NCI-H146 treated with DMSO at 0.1 percent for 48 hours (cell line): ENCODE data around the gene SLC6A16.
A peak's percentile ranks its signal among the peaks of the same experiment; 100 is the strongest.
"Not testable (repeated sequence)": the region's sequence is repeated elsewhere in the genome, so short reads cannot be mapped to it uniquely, and the experiment has no call there.

Source experiments
- DNase-seq: peaks from one replicate; lab custom pipeline; 2025; ENCODE audit not compliant: unreplicated experiment; lab: John Stamatoyannopoulos, UW

Gene SLC6A16

GRCh38 chr19:49331187-49331586 lies 6.2 kb upstream of the SLC6A16 start:
- DNase-seq: not testable (repeated sequence)

GRCh38 chr19:49328741-49329140 lies 3.8 kb upstream of the SLC6A16 start:
- DNase-seq: no peak

GRCh38 chr19:49327878-49328544 lies 3.0 kb upstream of the SLC6A16 start:
- DNase-seq: no peak

- DNase-seq: no peak
These were observed 1.2 kb upstream of the SLC6A16 start for GRCh38 chr19:49326165-49326704.

GRCh38 chr19:49325756-49326155 lies 765 bp upstream of the SLC6A16 start:
- DNase-seq: not testable (repeated sequence)

- no peak for DNase-seq
These were observed 6.7 kb downstream of the SLC6A16 start for GRCh38 chr19:49318296-49318695.

- no peak for DNase-seq
These were observed 8.7 kb downstream of the SLC6A16 start for GRCh38 chr19:49316284-49316683.

- no peak for DNase-seq
These were observed 9.9 kb downstream of the SLC6A16 start for GRCh38 chr19:49315111-49315510.

- no peak for DNase-seq
These were observed 15.9 kb downstream of the SLC6A16 start for GRCh38 chr19:49309087-49309486.

GRCh38 chr19:49306734-49307133 lies 18.3 kb downstream of the SLC6A16 start:
- not testable (repeated sequence) for DNase-seq

GRCh38 chr19:49301866-49302252 lies 23.1 kb downstream of the SLC6A16 start:
- no peak for DNase-seq

- DNase-seq: peak; percentile 2
These were observed 23.7 kb downstream of the SLC6A16 start for GRCh38 chr19:49301165-49301865.

- not testable (repeated sequence) for DNase-seq
These were observed 26.3 kb downstream of the SLC6A16 start for GRCh38 chr19:49298653-49299052.

- no peak for DNase-seq
These were observed 27.6 kb downstream of the SLC6A16 start for GRCh38 chr19:49297403-49297802.

GRCh38 chr19:49295208-49295880 lies 29.6 kb downstream of the SLC6A16 start:
- DNase-seq: no peak

GRCh38 chr19:49294401-49294800 lies 30.6 kb downstream of the SLC6A16 start:
- no peak for DNase-seq

GRCh38 chr19:49290517-49290916 lies 34.5 kb downstream of the SLC6A16 start:
- no peak for DNase-seq

- not testable (repeated sequence) for DNase-seq
These were observed 35.7 kb downstream of the SLC6A16 start for GRCh38 chr19:49289286-49289685.

- not testable (repeated sequence) for DNase-seq
These were observed 36.8 kb downstream of the SLC6A16 start for GRCh38 chr19:49288205-49288604.

- no peak for DNase-seq
These were observed 37.7 kb downstream of the SLC6A16 start for GRCh38 chr19:49287141-49287770.

- DNase-seq: no peak
These were observed 42.8 kb downstream of the SLC6A16 start for GRCh38 chr19:49282184-49282583.
